ENCODE results near the gene DLGAP4. TPM values are rescaled to one million over a fixed set of nuclear protein-coding genes. Genes with fewer than 3 reads are reported as not detected.
"Not testable (repeated sequence)": the region's sequence is repeated elsewhere in the genome, so short reads cannot be mapped to it uniquely, and the experiment has no call there.

Gene DLGAP4
- total RNA-seq, 2 donors from 2014 or later: 43.3 to 70.7 TPM

GRCh38 chr20:36548704-36549627 lies 242.8 kb downstream of the DLGAP4 start:
- no peaks in the 10 kb centered on the region for H3K36me3 Mint-ChIP-seq
- H3K27ac Mint-ChIP-seq: no peak overlapping the region
- no peaks in the 10 kb centered on the region for H3K4me1 Mint-ChIP-seq (ENCODE audit: low read depth in 2 of 2)
- peak in 1 of 2 donors; percentile 4 for ATAC-seq
- DNase-seq (ENCODE audit: low spot score): no peak
- H3K9me3 Mint-ChIP-seq: no peaks in the 10 kb centered on the region
- H3K4me3 Mint-ChIP-seq: no peak overlapping the region
- no peaks in the 10 kb centered on the region for H3K27me3 Mint-ChIP-seq

- Mint-ChIP-seq H3K36me3 (no peaks in the 10 kb centered on the region), H3K9me3 (no peaks in the 10 kb centered on the region)
Measured at GRCh38 chr20:36549628-36549941, 243.4 kb downstream of the DLGAP4 start.

GRCh38 chr20:36549942-36550789 lies 244.0 kb downstream of the DLGAP4 start:
- Mint-ChIP-seq H3K27me3 (no peaks in the 10 kb centered on the region), H3K27ac (no peak overlapping the region), H3K9me3 (no peaks in the 10 kb centered on the region), H3K36me3 (no peaks in the 10 kb centered on the region), H3K4me3 (no peak overlapping the region), H3K4me1 (ENCODE audit: low read depth in 2 of 2) (no peaks in the 10 kb centered on the region)
- ATAC-seq: no peak
- no peak for DNase-seq (ENCODE audit: low spot score)

More at GRCh38 chr20:36549628-36549941, 243.4 kb downstream of the DLGAP4 start:
- H3K27ac Mint-ChIP-seq: no peak overlapping the region
- no peak overlapping the region for H3K4me3 Mint-ChIP-seq
- ATAC-seq: no peak
- H3K4me1 Mint-ChIP-seq (ENCODE audit: low read depth in 2 of 2): no peaks in the 10 kb centered on the region
- DNase-seq (ENCODE audit: low spot score): no peak
- H3K27me3 Mint-ChIP-seq: no peaks in the 10 kb centered on the region

DNA sequence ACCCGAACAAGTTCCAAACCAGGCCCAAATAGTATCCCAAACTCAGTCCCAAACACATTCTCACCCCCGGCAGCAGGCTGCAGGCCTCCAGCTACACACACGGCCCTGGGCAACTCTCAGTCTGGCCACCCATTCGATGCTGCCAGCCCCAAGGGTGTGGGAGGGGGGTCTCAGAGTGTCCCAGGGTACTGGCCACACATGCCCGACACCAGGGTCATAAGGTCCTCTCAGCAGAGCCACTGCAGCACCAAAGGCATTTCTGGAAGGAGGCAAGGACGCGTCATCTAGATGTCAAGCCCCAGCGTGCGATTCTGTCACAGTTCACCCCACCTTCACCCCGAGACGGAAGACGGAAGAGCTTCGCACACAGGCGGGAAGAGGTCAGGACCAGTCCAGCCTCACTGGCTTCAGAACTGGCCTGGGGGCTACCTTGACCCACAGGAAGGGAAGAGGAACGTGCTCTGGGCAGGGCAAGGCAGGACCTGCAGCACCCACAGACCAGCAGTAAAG lies 244.7 kb downstream of the DLGAP4 start:
- no peaks in the 10 kb centered on the region for H3K4me1 Mint-ChIP-seq (ENCODE audit: low read depth in 2 of 2)
- DNase-seq (ENCODE audit: low spot score) (no peak), ATAC-seq (no peak)
- H3K36me3 Mint-ChIP-seq: no peaks in the 10 kb centered on the region
- no peak overlapping the region for H3K4me3 Mint-ChIP-seq
- no peaks in the 10 kb centered on the region for H3K9me3 Mint-ChIP-seq
- H3K27ac Mint-ChIP-seq: no peak overlapping the region
- no peaks in the 10 kb centered on the region for H3K27me3 Mint-ChIP-seq

GRCh38 chr20:36555248-36555647 lies 249.1 kb downstream of the DLGAP4 start:
- Mint-ChIP-seq H3K4me1 (ENCODE audit: low read depth in 2 of 2) (peaks cover 7 to 9% of the 10 kb centered on the region in 2 donors), H3K27ac (no peak overlapping the region), H3K36me3 (no peaks in the 10 kb centered on the region), H3K27me3 (no peaks in the 10 kb centered on the region), H3K9me3 (no peaks in the 10 kb centered on the region), H3K4me3 (no peak overlapping the region)
- ATAC-seq: no peak
- peak; percentile 10 for DNase-seq (ENCODE audit: low spot score)

DNA sequence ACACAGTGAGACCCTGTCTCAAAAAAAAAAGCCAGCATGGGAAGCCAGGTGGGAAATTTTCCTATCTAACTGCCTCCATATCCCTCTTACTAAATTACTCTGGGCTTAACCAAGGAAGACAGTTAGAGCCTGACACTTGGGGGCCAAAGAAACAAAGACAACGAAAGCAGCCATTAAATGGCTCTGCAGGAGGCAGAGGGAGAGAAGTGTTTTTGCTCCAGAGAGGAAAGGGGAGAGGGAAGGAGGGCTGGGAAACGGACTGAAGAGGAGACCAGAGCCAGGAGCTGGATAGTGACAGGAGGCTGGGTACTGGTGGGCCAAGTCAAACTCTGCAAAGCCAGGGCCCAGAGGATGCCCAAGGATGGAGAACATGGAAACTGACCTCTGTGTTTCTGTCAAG lies 256.6 kb downstream of the DLGAP4 start:
- peak overlapping the region in 1 of 2 donors; percentile 0 for H3K27ac Mint-ChIP-seq
- DNase-seq (ENCODE audit: low spot score): no peak
- H3K27me3 Mint-ChIP-seq: no peaks in the 10 kb centered on the region
- H3K36me3 Mint-ChIP-seq: peaks cover 9% of the 10 kb centered on the region
- ATAC-seq: no peak
- H3K4me1 Mint-ChIP-seq (ENCODE audit: low read depth in 2 of 2): peaks cover 22 to 23% of the 10 kb centered on the region in 2 donors
- H3K9me3 Mint-ChIP-seq: peaks cover 8% of the 10 kb centered on the region
- H3K4me3 Mint-ChIP-seq: no peak overlapping the region

DNA sequence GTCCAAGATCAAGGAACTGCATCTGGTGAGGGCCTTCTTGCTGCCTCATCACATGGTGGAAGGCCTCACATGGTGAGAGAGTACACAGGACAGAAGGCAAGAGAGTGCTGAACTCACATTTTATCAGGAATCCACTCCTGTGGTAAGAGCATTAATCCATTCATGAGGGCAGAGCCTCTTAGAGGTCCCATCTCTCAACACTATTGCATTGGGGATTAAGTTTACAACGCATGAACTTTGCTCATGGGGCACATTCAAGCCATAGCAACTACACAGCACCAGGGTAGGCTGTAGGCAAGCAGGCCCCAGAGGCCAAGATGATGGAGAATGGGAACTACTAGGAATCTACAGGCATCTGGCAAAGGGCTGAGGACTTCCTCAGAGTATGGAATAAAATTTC lies 257.2 kb downstream of the DLGAP4 start:
- Mint-ChIP-seq H3K4me1 (ENCODE audit: low read depth in 2 of 2) (peaks cover 22 to 23% of the 10 kb centered on the region in 2 donors), H3K27ac (peak overlapping the region; percentile 0 to 69)

DNA sequence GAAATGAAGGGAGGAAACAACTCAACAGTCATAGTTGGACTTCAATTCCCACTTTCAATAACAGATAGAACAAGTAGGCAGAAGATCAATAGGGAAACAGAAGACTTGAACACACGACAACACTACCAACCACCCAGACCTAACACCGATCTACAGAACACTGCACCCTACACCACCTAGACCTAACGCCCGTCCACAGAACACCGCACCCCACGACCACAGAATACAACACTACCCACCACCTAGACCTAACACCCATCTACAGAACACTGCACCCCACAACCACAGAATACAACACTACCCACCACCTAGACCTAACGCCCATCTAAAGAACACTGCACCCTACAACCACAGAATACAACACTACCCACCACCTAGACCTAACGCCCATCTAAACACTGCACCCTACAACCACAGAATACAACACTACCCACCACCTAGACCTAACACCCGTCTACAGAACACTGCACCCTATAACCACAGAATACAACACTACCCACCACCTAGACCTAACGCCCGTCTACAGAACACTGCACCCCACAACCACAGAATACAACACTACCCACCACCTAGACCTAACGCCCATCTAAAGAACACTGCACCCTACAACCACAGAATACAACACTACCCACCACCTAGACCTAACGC lies 258.1 kb downstream of the DLGAP4 start:
- H3K4me3 Mint-ChIP-seq: peak overlapping the region; percentile 21
- peak; percentile 68 to 80 for ATAC-seq

More for the DNA sequence above, 257.2 kb downstream of the DLGAP4 start:
- H3K36me3 Mint-ChIP-seq: peaks cover 9% of the 10 kb centered on the region
- ATAC-seq (no peak), DNase-seq (ENCODE audit: low spot score) (no peak)
- no peak overlapping the region for H3K4me3 Mint-ChIP-seq
- H3K9me3 Mint-ChIP-seq: peaks cover 8% of the 10 kb centered on the region
- no peaks in the 10 kb centered on the region for H3K27me3 Mint-ChIP-seq

GRCh38 chr20:36564726-36565121 lies 258.6 kb downstream of the DLGAP4 start:
- not testable (repeated sequence) for H3K4me3 Mint-ChIP-seq, H3K27me3 Mint-ChIP-seq
- peak in 1 of 2 donors; percentile 69 for ATAC-seq

More for the DNA sequence above, 258.1 kb downstream of the DLGAP4 start:
- not testable (repeated sequence) for H3K27me3 Mint-ChIP-seq, H3K36me3 Mint-ChIP-seq, H3K9me3 Mint-ChIP-seq
- DNase-seq (ENCODE audit: low spot score): peak; percentile 60
- Mint-ChIP-seq H3K4me1 (ENCODE audit: low read depth in 2 of 2) (peaks cover 22 to 23% of the 10 kb centered on the region in 2 donors), H3K27ac (peak overlapping the region; percentile 0 to 69)

DNA sequence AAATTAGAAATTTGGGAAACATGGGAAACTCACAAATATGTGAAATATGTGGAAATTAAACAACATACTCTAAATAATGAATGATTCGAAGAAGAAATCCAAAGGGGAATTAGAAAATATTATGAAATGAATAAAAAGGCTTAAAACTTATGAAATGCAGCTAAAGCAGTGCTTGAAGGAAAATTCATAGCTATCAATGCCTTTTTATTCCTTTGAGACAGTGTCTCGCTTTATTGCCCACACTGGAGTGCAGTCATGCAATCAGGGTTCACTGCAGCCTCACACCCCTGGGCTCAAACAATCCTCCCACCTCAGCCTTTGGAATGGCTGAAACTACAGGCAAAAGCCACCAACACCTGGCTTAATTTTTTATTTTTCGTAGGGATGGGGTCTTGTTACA lies 259.4 kb downstream of the DLGAP4 start:
- H3K27me3 Mint-ChIP-seq: no peaks in the 10 kb centered on the region
- H3K27ac Mint-ChIP-seq: peak overlapping the region; percentile 2 to 69
- ATAC-seq: no peak
- no peak overlapping the region for H3K4me3 Mint-ChIP-seq
- peaks cover 22 to 23% of the 10 kb centered on the region in 2 donors for H3K4me1 Mint-ChIP-seq (ENCODE audit: low read depth in 2 of 2)
- peaks cover 8% of the 10 kb centered on the region for H3K9me3 Mint-ChIP-seq
- H3K36me3 Mint-ChIP-seq: peaks cover 9% of the 10 kb centered on the region
- no peak for DNase-seq (ENCODE audit: low spot score)

More at GRCh38 chr20:36564726-36565121, 258.6 kb downstream of the DLGAP4 start:
- Mint-ChIP-seq H3K4me1 (ENCODE audit: low read depth in 2 of 2) (peaks cover 22 to 23% of the 10 kb centered on the region in 2 donors), H3K27ac (peak overlapping the region; percentile 2 to 69)
- not testable (repeated sequence) for H3K36me3 Mint-ChIP-seq, H3K9me3 Mint-ChIP-seq
- DNase-seq (ENCODE audit: low spot score): peak; percentile 55

- no peak for ATAC-seq
- no peak for DNase-seq (ENCODE audit: low spot score)
- Mint-ChIP-seq H3K27me3 (no peaks in the 10 kb centered on the region), H3K4me1 (ENCODE audit: low read depth in 2 of 2) (peaks cover 13 to 19% of the 10 kb centered on the region in 2 donors), H3K27ac (no peak overlapping the region), H3K9me3 (peaks cover under 1% of the 10 kb centered on the region), H3K36me3 (peaks cover 5% of the 10 kb centered on the region), H3K4me3 (no peak overlapping the region)
Measured at GRCh38 chr20:36569847-36570429, 263.8 kb downstream of the DLGAP4 start.

DNA sequence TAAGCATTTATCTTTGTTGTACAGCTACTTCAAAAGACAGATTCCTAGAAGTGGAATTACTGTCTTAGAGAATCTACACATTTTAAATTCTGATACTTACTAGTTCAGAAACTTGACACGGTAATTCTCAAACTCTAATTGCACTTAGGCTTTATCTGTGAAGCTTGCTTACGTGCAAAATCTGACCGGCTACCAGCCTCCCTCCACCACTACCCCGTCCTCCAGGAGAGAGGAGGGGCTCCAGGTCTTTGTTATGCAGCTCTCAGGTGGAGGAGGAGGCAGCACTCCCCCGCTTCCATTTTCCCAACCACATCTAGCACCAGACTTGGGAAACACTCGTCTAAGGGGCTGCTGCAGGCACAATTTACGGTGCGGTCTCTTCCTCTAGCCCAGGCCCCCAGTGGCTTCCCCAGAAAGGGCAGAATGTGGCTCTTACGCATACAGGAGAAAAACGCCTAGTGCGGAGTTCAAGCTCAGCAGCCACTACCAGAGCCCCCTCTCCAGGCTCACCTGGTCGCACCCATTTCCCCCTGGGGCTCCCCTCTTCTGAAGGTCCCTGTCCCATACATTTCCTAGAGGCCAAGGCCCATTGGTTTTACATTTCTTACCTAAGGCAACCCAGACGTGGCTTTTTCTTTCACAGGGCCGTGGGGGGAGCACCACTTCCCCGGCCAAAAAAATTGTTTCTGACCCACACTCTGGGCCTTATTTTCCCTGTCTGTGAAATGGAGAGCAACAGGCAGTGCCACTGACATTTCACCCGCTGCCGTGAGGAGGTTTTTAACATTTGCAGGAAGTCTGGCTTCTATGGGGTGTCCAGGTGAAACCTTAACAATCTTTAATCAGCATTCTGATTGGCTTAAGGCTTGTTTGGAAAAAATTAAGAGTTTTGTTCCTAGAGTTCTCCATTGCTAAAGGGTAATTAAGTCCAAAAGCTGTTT lies 265.7 kb downstream of the DLGAP4 start:
- H3K27me3 Mint-ChIP-seq: no peaks in the 10 kb centered on the region
- H3K27ac Mint-ChIP-seq: peak overlapping the region; percentile 82 to 92
- DNase-seq (ENCODE audit: low spot score): no peak
- H3K36me3 Mint-ChIP-seq: no peaks in the 10 kb centered on the region
- ATAC-seq: no peak
- H3K9me3 Mint-ChIP-seq: no peaks in the 10 kb centered on the region
- H3K4me1 Mint-ChIP-seq (ENCODE audit: low read depth in 2 of 2): peaks cover 24% of the 10 kb centered on the region in 2 donors
- peak overlapping the region; percentile 72 for H3K4me3 Mint-ChIP-seq

Data from natural killer cell treated with Interleukin-12 subunit alpha and Interleukin-12 subunit beta and Interleukin-15 and Interleukin-18, amount 100 ng/mL, for 72 hours (primary cell).